Spleen (tissue), 11 donors: Measurements from ENCODE around the gene NAA25. TPM values are rescaled to one million over a fixed set of nuclear protein-coding genes. Genes with fewer than 3 reads are reported as not detected.

ENCODE experiments used
- DNase-seq: peaks from one replicate; pipeline ENCODE4 v3.0.0-alpha.2; 2020
- H3K27ac ChIP-seq, 8 donors: fragments of 200-600 bp; sonication (generic) in 7 of 8; 1 replicate in 4 of 8; 2 replicates in 4 of 8; pipeline versions ENCODE4 v1.5.0 to v1.8.0; 2016 to 2021; ENCODE audit warnings: inconsistent platforms in 4 of 8, mild to moderate bottlenecking in 4 of 8, moderate library complexity in 1 of 8
- H3K27me3 ChIP-seq, 7 donors: fragments of 200-600 bp; sonication (generic) in 6 of 7; replicated peaks in 1 of 7; 1 replicate in 4 of 7; 2 replicates in 3 of 7; pipeline versions ENCODE4 v1.5.0 to v1.8.0; 2016 to 2021; ENCODE audit warnings: inconsistent platforms in 3 of 7, mild to moderate bottlenecking in 1 of 7
- H3K36me3 ChIP-seq, 6 donors: fragments of 200-600 bp; sonication (generic) in 5 of 6; 1 replicate in 4 of 6; 2 replicates in 2 of 6; pipeline versions ENCODE4 v1.5.0 to v1.8.0; 2016 to 2021; ENCODE audit warnings: inconsistent platforms in 2 of 6
- H3K4me1 ChIP-seq, 6 donors: fragments of 200-600 bp; sonication (generic) in 5 of 6; 1 replicate in 3 of 6; 2 replicates in 3 of 6; pipeline versions ENCODE4 v1.5.0 to v1.8.0; 2016 to 2021; ENCODE audit warnings: inconsistent platforms in 3 of 6
- H3K4me3 ChIP-seq, 8 donors: fragments of 200-600 bp; sonication (generic) in 7 of 8; 1 replicate in 4 of 8; 2 replicates in 4 of 8; pipeline versions ENCODE4 v1.5.0 to v1.8.0; 2016 to 2021; ENCODE audit warnings: inconsistent platforms in 4 of 8, mild to moderate bottlenecking in 4 of 8, moderate library complexity in 2 of 8
- H3K9me3 ChIP-seq, 8 donors: fragments of 200-600 bp; sonication (generic) in 7 of 8; 1 replicate in 4 of 8; 2 replicates in 4 of 8; pipeline versions ENCODE4 v1.5.0 to v1.8.0; 2016 to 2021; ENCODE audit warnings: inconsistent platforms in 4 of 8
- POLR2A ChIP-seq, 3 donors: fragments of 450-650 bp; IDR thresholded peaks; one replicate each; pipeline ENCODE4 v1.5.1; 2017; ENCODE audit warnings: antibody characterized with exemption in 3 of 3, mild to moderate bottlenecking in 1 of 3
- POLR2AphosphoS5 ChIP-seq, 3 donors: sonication (generic); formaldehyde crosslinking; IDR thresholded peaks; one replicate each; pipeline ENCODE4 v1.5.1; 2017; ENCODE audit warnings: antibody characterized with exemption in 3 of 3
- WGBS, 5 donors: extraction: QIAGEN DNeasy Blood & Tissue Kit in 3 of 5; methylation state at CpG; one replicate each; pipeline versions ENCODE4 v1.1.5 to v1.1.7; 2013 to 2018; 5-methylcytosine and 5-hydroxymethylcytosine counted together
- intact Hi-C: fragments of 100-400 bp; cut with DNase I; formaldehyde crosslinking; loops from one replicate; pipeline ENCODE4 v1.15.0; 2023; ENCODE audit warnings: low total_unique reads
- polyA plus RNA-seq, 3 donors: library from polyadenylated mRNA; stranded (reverse); fragments of 200-250 nt; gene quantifications; one replicate each; pipeline ENCODE4 v1.2.1, GENCODE V29; 2013
- total RNA-seq, 7 donors: library from RNA; depleted of rRNA in 3 of 7; stranded (reverse); fragments of >200 nt in 3 of 7; fragmentation: NEBNext Ultra II Directional in 4 of 7; extraction: Animal tissue kit (Norgen Biotek cat#: 25700) in 4 of 7; gene quantifications; one replicate each; pipeline versions ENCODE4 v1.1.0 to v1.2.1, GENCODE V29; 2016 to 2021
- TF ChIP-seq, protein P1 (sequence below), 11 experiments: fragments of 200-600 bp in 7 of 11; fragments of 450-650 bp in 4 of 11; sonication (generic) in 4 of 11; IDR thresholded peaks in 8 of 11; conservative IDR thresholded peaks in 3 of 11; 1 replicate in 7 of 11; 2 replicates in 4 of 11; pipeline versions ENCODE4 v1.4.0 to v1.8.0; 2016 to 2021; ENCODE audit warnings: antibody characterized with exemption in 11 of 11, inconsistent platforms in 4 of 11, mild to moderate bottlenecking in 1 of 11
- donor health status: healthy with polysubstance abuse.
- donor health status: DM: no; HTN: no; CAD: no; lungs with moderate emphysema.
- donor health status: DM: no; HTN: no; CAD: no.
- donor health status: Bipolar disorder and iron deficiency.
- donor health status: healthy.
- donor health status: DM: no; HTN: no; CAD: no.
- donor health status: DM: yes; HTN: yes; CAD: no.

Gene NAA25
- total and polyA plus RNA-seq, 10 donors: 4.3 to 40.3 (median 27.1) TPM

DNA sequence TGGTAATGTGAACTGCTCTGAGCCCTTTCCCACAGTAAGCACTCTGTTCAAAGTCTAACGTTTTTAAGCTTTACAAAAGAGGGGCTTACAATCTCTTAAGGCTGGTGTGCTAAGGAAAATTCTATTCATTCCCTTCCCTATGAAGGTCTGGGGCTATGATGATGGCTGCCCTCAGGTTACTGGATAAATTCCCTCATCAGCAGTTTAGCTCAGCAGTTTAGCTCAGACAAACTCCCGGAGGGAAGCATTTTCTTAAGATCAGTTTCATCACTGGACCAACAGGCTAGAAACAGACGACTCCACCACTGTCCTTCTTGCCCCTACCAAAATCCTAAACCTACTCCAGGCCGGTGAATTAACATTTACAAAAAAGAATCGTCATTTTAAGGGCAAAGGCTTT, 76.3 kb downstream of the NAA25 start:
- TF ChIP-seq, protein P1, sequence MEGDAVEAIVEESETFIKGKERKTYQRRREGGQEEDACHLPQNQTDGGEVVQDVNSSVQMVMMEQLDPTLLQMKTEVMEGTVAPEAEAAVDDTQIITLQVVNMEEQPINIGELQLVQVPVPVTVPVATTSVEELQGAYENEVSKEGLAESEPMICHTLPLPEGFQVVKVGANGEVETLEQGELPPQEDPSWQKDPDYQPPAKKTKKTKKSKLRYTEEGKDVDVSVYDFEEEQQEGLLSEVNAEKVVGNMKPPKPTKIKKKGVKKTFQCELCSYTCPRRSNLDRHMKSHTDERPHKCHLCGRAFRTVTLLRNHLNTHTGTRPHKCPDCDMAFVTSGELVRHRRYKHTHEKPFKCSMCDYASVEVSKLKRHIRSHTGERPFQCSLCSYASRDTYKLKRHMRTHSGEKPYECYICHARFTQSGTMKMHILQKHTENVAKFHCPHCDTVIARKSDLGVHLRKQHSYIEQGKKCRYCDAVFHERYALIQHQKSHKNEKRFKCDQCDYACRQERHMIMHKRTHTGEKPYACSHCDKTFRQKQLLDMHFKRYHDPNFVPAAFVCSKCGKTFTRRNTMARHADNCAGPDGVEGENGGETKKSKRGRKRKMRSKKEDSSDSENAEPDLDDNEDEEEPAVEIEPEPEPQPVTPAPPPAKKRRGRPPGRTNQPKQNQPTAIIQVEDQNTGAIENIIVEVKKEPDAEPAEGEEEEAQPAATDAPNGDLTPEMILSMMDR (IDR thresholded peaks at IDR 0.05 in 8 of 11, conservative IDR thresholded peaks at IDR 0.05 in 3 of 11): no peak
- TF ChIP-seq POLR2AphosphoS5 (IDR thresholded peaks at IDR 0.05) (no peak), POLR2A (IDR thresholded peaks at IDR 0.05) (no peak)
- H3K4me1 ChIP-seq: peaks cover 0 to 15% (median 0%) of the 10 kb centered on the region in 6 donors
- no peak overlapping the region for H3K4me3 ChIP-seq
- intact Hi-C loops: no loop called here
- H3K9me3 ChIP-seq: no peaks in the 10 kb centered on the region
- H3K27ac ChIP-seq: no peak overlapping the region
- H3K27me3 ChIP-seq: no peaks in the 10 kb centered on the region
- peaks cover 3 to 98% (median 60%) of the 10 kb centered on the region in 6 donors for H3K36me3 ChIP-seq
- 88 to 95% (median 90%) methylated on average over 5 of the region's 5 CpGs for WGBS, 5 donors
- DNase-seq: no peak

DNA sequence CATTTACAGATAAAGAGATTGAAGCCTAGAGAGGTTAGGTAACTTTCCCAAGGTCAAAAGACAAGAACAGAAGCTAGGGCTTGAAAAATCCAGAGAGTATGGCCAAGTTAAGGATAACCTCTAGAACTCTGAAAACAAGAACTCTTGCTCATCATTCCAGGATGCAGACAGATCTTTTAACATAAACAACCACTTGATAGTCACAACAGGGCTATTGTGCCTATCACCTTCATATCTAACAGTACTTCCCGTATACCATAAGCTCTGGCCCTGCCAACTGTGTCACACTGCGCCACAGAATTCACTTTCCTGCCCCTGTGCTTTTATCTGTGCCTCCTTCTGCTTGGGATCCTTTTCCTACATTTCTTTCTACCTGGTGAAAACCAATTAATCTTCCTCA, 77.1 kb downstream of the NAA25 start:
- intact Hi-C loops: no loop called here
- no peak for DNase-seq

DNA sequence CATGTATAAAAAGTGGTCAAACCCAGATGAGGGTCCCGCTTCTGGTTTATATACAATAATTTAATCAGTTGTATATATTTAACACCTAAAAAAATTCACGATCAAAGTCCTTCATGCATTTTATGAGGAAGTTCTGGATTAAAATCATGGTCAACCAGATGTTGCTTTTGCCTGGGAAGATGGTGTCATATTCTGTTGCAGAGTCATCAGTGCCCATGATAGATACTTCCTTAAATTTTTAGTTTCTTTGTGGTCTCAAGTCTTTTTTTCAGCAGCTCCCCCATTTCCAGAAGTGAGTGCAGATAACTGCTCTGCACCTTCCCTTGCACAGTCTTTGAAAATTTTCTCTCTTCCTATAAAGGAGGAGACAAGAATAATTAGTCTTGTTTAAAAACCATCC, 79.3 kb downstream of the NAA25 start:
- no peak overlapping the region for H3K4me3 ChIP-seq
- no peak for DNase-seq
- peaks cover 3 to 82% (median 44%) of the 10 kb centered on the region in 6 donors for H3K36me3 ChIP-seq
- H3K27me3 ChIP-seq: no peaks in the 10 kb centered on the region
- TF ChIP-seq, protein P1 (IDR thresholded peaks at IDR 0.05 in 8 of 11, conservative IDR thresholded peaks at IDR 0.05 in 3 of 11): no peak
- no peak for TF ChIP-seq POLR2AphosphoS5 (IDR thresholded peaks at IDR 0.05)
- TF ChIP-seq POLR2A (IDR thresholded peaks at IDR 0.05): no peak
- intact Hi-C loops: no loop called here
- H3K4me1 ChIP-seq: peaks cover 6 to 37% (median 11%) of the 10 kb centered on the region in 6 donors
- H3K27ac ChIP-seq: no peak overlapping the region
- 73 to 88% (median 81%) methylated on average over 2 of the region's 2 CpGs for WGBS, 5 donors
- no peaks in the 10 kb centered on the region for H3K9me3 ChIP-seq

More for the DNA sequence above, 77.1 kb downstream of the NAA25 start:
- WGBS, 5 donors: 75 to 87% (median 84%) methylated on average over 2 of the region's 2 CpGs
- peaks cover 3 to 91% (median 56%) of the 10 kb centered on the region in 6 donors for H3K36me3 ChIP-seq
- no peak overlapping the region for H3K4me3 ChIP-seq
- H3K9me3 ChIP-seq: no peaks in the 10 kb centered on the region
- TF ChIP-seq POLR2AphosphoS5 (IDR thresholded peaks at IDR 0.05): peak in 1 of 3 donors; percentile 2
- no peak for TF ChIP-seq POLR2A (IDR thresholded peaks at IDR 0.05)
- H3K4me1 ChIP-seq: peaks cover 0 to 22% (median 2%) of the 10 kb centered on the region in 6 donors
- no peaks in the 10 kb centered on the region for H3K27me3 ChIP-seq
- H3K27ac ChIP-seq: peak overlapping the region in 2 of 8 donors; percentile 11 to 21

DNA sequence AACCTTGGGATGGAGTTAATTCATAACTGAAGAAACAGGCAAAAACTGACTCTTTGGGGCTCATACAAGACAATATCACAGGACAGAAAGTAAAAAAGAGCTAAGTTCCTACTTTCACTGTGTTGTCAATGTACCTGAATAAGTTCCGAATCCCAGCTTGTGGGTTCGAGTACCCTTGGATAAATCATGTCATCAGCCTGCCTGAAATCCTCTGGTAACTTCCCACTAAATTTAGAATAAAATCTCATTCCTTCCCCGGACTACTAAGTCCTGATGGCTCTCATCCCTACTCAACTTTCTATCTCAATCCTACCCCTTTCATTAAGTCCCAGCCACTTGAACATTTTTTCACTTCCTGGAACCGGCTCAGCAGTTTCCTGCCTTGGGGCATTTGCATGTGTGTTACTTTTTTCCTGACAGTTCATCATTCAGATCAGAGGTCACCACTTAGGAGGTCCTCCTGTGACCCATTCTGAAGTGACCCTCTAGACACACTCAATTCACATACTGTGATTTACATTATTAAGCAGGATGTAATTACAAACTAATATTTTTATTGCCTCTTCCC, 82.7 kb downstream of the NAA25 start:
- peaks cover 3 to 82% (median 46%) of the 10 kb centered on the region in 6 donors for H3K36me3 ChIP-seq
- TF ChIP-seq, protein P1 (IDR thresholded peaks at IDR 0.05 in 8 of 11, conservative IDR thresholded peaks at IDR 0.05 in 3 of 11): no peak
- TF ChIP-seq POLR2A (IDR thresholded peaks at IDR 0.05): no peak
- no peak for TF ChIP-seq POLR2AphosphoS5 (IDR thresholded peaks at IDR 0.05)
- H3K4me1 ChIP-seq: peaks cover 6 to 37% (median 11%) of the 10 kb centered on the region in 6 donors
- H3K27ac ChIP-seq: peak overlapping the region in 4 of 8 donors; percentile 30 to 57 (median 36)
- H3K27me3 ChIP-seq: no peaks in the 10 kb centered on the region
- H3K9me3 ChIP-seq: no peaks in the 10 kb centered on the region
- WGBS, 5 donors: 55 to 72% (median 66%) methylated on average over 4 of the region's 4 CpGs
- intact Hi-C loops: no loop called here
- H3K4me3 ChIP-seq: no peak overlapping the region
- DNase-seq: no peak
